ENCODE measurements around the gene TMEM19. TPM values are rescaled to one million over a fixed set of nuclear protein-coding genes. Genes with fewer than 3 reads are reported as not detected.

Gene TMEM19
- total and polyA plus RNA-seq, 2 of the 8 experiments (the other 6 are each of a cell fraction or from before 2014, with no cell fraction given) = 12.6 to 19.1 TPM

DNA sequence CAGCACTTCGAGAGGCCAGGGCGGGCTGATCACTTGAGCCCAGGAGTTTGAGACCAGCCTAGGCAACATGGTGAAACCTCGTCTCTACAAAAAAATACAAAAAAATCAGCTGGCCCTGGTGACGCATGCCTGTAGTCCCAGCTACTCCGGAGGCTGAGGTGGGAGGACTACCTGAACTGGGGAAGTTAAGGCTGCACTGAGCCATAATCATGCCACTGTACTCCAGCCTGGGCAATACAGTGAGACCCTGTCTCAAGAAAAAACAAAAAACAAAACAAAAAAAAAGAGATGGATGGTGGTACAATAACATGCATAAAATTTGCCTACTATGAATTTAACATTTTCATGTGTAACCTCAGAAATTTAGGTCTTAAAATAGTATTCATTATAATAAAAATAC lies 19.6 kb upstream of the TMEM19 start:
- H4K5ac ChIP-seq (ENCODE audit: insufficient read length, low read depth, low read length) = no peak overlapping the region
- H2BK120ac ChIP-seq (replicated peaks; ENCODE audit: low read depth, low read length) = no peak overlapping the region
- H2AFZ ChIP-seq (ENCODE audit: low read length) = no peak overlapping the region
- no peak overlapping the region for H3K23ac ChIP-seq (ENCODE audit: insufficient read length)
- H3K9ac ChIP-seq (replicated peaks in 1 of 4; ENCODE audit: extremely low read depth in 1 of 4, low read depth in 3 of 4, low read length in 3 of 4) = no peak overlapping the region
- no peak overlapping the region for H3K56ac ChIP-seq (replicated peaks; ENCODE audit: insufficient read length, low read depth, low read length)
- no peak overlapping the region; a peak in 1 of 4 replicates for H3K4me2 ChIP-seq (ENCODE audit: insufficient read depth in 1 of 2, low read depth in 2 of 2, low read length in 2 of 2)
- H3K23me2 ChIP-seq (ENCODE audit: low read depth, low read length) = peaks cover 6% of the 10 kb centered on the region; the same call in 1 of the 2 replicates
- DNase-seq (ENCODE audit: low read depth in 1 of 2, low spot score in 2 of 2) (no peak), FAIRE-seq (no peak)
- 97% methylated on average over 5 of the region's 5 CpGs; no CpG with 5 or more reads in 1 of the 2 experiments for WGBS, 2 experiments (ENCODE audit: extremely low coverage in 1 of 2, insufficient coverage in 1 of 2, insufficient read length in 1 of 2, insufficient replicate concordance in 2 of 2, low coverage in 1 of 2, low lambda C conversion rate in 2 of 2, missing lambda C conversion rate in 1 of 2)
- H2BK20ac ChIP-seq (ENCODE audit: low read length) = no peak overlapping the region
- H3K4ac ChIP-seq (replicated peaks; ENCODE audit: insufficient read length, low read depth, low read length) = no peak overlapping the region
- H3K14ac ChIP-seq (ENCODE audit: insufficient read length) = no peak overlapping the region
- no peak overlapping the region for H2AK5ac ChIP-seq (ENCODE audit: low read depth, low read length)
- no peak overlapping the region for H2BK12ac ChIP-seq (ENCODE audit: low read depth, low read length)
- H3K27ac ChIP-seq (ENCODE audit: low read depth, low read length) = no peak overlapping the region
- H3K27me3 ChIP-seq (replicated peaks in 1 of 4; ENCODE audit: control insufficient read depth in 3 of 4, extremely low read depth in 1 of 4, insufficient read depth in 3 of 4, low read length in 3 of 4) = no peaks in the 10 kb centered on the region
- no peak overlapping the region for H2BK5ac ChIP-seq (ENCODE audit: low read depth, low read length)
- H3K18ac ChIP-seq (ENCODE audit: extremely low read depth, low read length) = no peak overlapping the region
- H3K4me3 ChIP-seq (ENCODE audit: extremely low read depth in 1 of 4, insufficient read depth in 2 of 4, low read depth in 3 of 4, low read length in 4 of 4) = no peak overlapping the region
- H2BK15ac ChIP-seq (ENCODE audit: low read length) = no peak overlapping the region
- H3K36me3 ChIP-seq (ENCODE audit: control insufficient read depth in 2 of 4, insufficient read depth in 4 of 4, low read length in 3 of 4) = no peaks in the 10 kb centered on the region; a peak in 1 of 8 replicates
- CTCF ChIA-PET (ENCODE audit: partially characterized antibody) = no interaction called here
- peaks cover 0 to 42% of the 10 kb centered on the region in 2 experiments; a peak in 3 of 4 replicates for H3K79me2 ChIP-seq (ENCODE audit: control insufficient read depth in 1 of 2, insufficient read depth in 2 of 2, low read length in 2 of 2)
- H3K4me1 ChIP-seq (replicated peaks in 1 of 4; ENCODE audit: control insufficient read depth in 3 of 4, insufficient read depth in 4 of 4, low read length in 3 of 4) = no peaks in the 10 kb centered on the region; a peak in 1 of 7 replicates
- no peaks in the 10 kb centered on the region for H3K9me3 ChIP-seq (ENCODE audit: insufficient read depth in 2 of 2, low read depth in 1 of 2, low read length in 1 of 2)
- peaks cover 4 to 7% of the 10 kb centered on the region in 2 experiments for H4K20me1 ChIP-seq (replicated peaks in 1 of 2; ENCODE audit: control insufficient read depth in 1 of 2, insufficient read depth in 2 of 2, low read length in 2 of 2)
- H3K79me1 ChIP-seq (ENCODE audit: low read depth, low read length) = no peaks in the 10 kb centered on the region
- POLR2A ChIA-PET (ENCODE audit: partially characterized antibody) = interaction anchor here (4.5 kb wide), 1 partner anchor 20 kb away, joined by 81 read pairs; the partner anchor contains the start of gene TMEM19
- H4K91ac ChIP-seq (replicated peaks; ENCODE audit: insufficient read length, low read length) = no peak overlapping the region
- H4K8ac ChIP-seq (ENCODE audit: extremely low read depth, insufficient read depth, low read length) = no peak overlapping the region
- no peak for TF ChIP-seq PHF8 (conservative IDR thresholded peaks at IDR 0.05; ENCODE audit: low read depth, low read length)
- TF ChIP-seq KDM4A (IDR thresholded peaks at IDR 0.05; ENCODE audit: low read depth, low read length, severe bottlenecking) = no peak
- no peak for TF ChIP-seq NRF1 (IDR thresholded peaks at IDR 0.05; ENCODE audit: low read depth, low read length)
- no peak for TF ChIP-seq SP2 (IDR thresholded peaks at IDR 0.05; ENCODE audit: low read length)
- TF ChIP-seq, protein P1, sequence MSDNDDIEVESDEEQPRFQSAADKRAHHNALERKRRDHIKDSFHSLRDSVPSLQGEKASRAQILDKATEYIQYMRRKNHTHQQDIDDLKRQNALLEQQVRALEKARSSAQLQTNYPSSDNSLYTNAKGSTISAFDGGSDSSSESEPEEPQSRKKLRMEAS (IDR thresholded peaks at IDR 0.05) = no peak
- TF ChIP-seq RFX5 (IDR thresholded peaks at IDR 0.05; ENCODE audit: borderline replicate concordance, low read depth, low read length) = no peak
- TF ChIP-seq SIN3A (conservative IDR thresholded peaks at IDR 0.05 in 1 of 2, IDR thresholded peaks at IDR 0.05 in 1 of 2; ENCODE audit: low read depth in 1 of 2, low read length in 2 of 2) = no peak
- no peak for TF ChIP-seq CHD1 (IDR thresholded peaks at IDR 0.05; ENCODE audit: low read depth, low read length)
- TF ChIP-seq HDAC6 (IDR thresholded peaks at IDR 0.05; ENCODE audit: low read depth, low read length) = no peak
- TF ChIP-seq EGR1 (IDR thresholded peaks at IDR 0.05; ENCODE audit: borderline replicate concordance, low read depth, low read length) = no peak
- TF ChIP-seq BRCA1 (IDR thresholded peaks at IDR 0.05; ENCODE audit: low read depth, low read length) = no peak
- TF ChIP-seq POLR2AphosphoS5 (IDR thresholded peaks at IDR 0.05; ENCODE audit: low read depth, low read length) = no peak
- no peak for TF ChIP-seq JUN (IDR thresholded peaks at IDR 0.05; ENCODE audit: low read depth, low read length)
- TF ChIP-seq CHD2 (IDR thresholded peaks at IDR 0.05; ENCODE audit: low read length) = no peak
- TF ChIP-seq CBX5 (IDR thresholded peaks at IDR 0.05; ENCODE audit: low read depth, low read length) = no peak

All from H1 (cell line).